Mesenchymal stem cell (in vitro differentiated cells and primary cell): ENCODE measurements around the gene NFKB1.
A peak's percentile ranks its signal among the peaks of the same experiment; 100 is the strongest.

ENCODE experiments used
- DNase-seq: peaks from one replicate; pipeline ENCODE4 v3.0.0-alpha.2; 2013
- H2AFZ ChIP-seq: one replicate; pipeline ENCODE4 v1.6.1; 2013; ENCODE audit warnings: low read depth, mild to moderate bottlenecking, control low read depth, inconsistent platforms, low read length, moderate library complexity
- H2AK5ac ChIP-seq: 2 replicates; pipeline ENCODE4 v1.6.1; 2013; ENCODE audit warnings: low read length, moderate library complexity, mild to moderate bottlenecking, inconsistent platforms; ENCODE audit not compliant: severe bottlenecking
- H2BK120ac ChIP-seq: one replicate; pipeline ENCODE4 v1.6.1; 2013; ENCODE audit warnings: low read depth, mild to moderate bottlenecking, inconsistent platforms, low read length, moderate library complexity
- H2BK12ac ChIP-seq, 2 experiments: one replicate each; pipeline ENCODE4 v1.6.1; 2013; ENCODE audit warnings: inconsistent platforms in 2 of 2, low read length in 2 of 2, mild to moderate bottlenecking in 2 of 2, moderate library complexity in 2 of 2, control low read depth in 1 of 2
- H2BK15ac ChIP-seq: one replicate; pipeline ENCODE4 v1.6.1; 2013; ENCODE audit warnings: mild to moderate bottlenecking, low read depth, inconsistent platforms; ENCODE audit not compliant: poor library complexity, severe bottlenecking
- H2BK5ac ChIP-seq: 2 replicates; pipeline ENCODE4 v1.6.1; 2013; ENCODE audit warnings: low read depth, mild to moderate bottlenecking, low read length, control low read depth, inconsistent platforms; ENCODE audit not compliant: poor library complexity, severe bottlenecking
- H3K14ac ChIP-seq, 2 experiments: one replicate each; pipeline ENCODE4 v1.6.1; 2013; ENCODE audit warnings: inconsistent platforms in 2 of 2, low read length in 2 of 2, control low read depth in 1 of 2, mild to moderate bottlenecking in 1 of 2, moderate library complexity in 1 of 2
- H3K18ac ChIP-seq, 2 experiments: one replicate each; pipeline ENCODE4 v1.6.1; 2013; ENCODE audit warnings: inconsistent platforms in 2 of 2, low read length in 2 of 2, control low read depth in 1 of 2, low read depth in 1 of 2, mild to moderate bottlenecking in 1 of 2
- H3K23ac ChIP-seq, 2 experiments: one replicate each; pipeline ENCODE4 v1.6.1; 2013; ENCODE audit warnings: inconsistent platforms in 2 of 2, low read length in 2 of 2, mild to moderate bottlenecking in 2 of 2, moderate library complexity in 2 of 2, control low read depth in 1 of 2
- H3K27ac ChIP-seq: 2 replicates; pipeline ENCODE4 v1.5.1; 2013; ENCODE audit warnings: mild to moderate bottlenecking, moderate library complexity, low read length, control low read depth, inconsistent platforms; ENCODE audit not compliant: poor library complexity, severe bottlenecking
- H3K27me3 ChIP-seq, 2 experiments: 2 replicates each; pipeline versions ENCODE4 v1.6.1 to v1.7.0; 2013; ENCODE audit warnings: low read length in 2 of 2, mild to moderate bottlenecking in 2 of 2, moderate library complexity in 2 of 2, control low read depth in 1 of 2, inconsistent platforms in 1 of 2; ENCODE audit not compliant: control insufficient read depth in 1 of 2, insufficient read depth in 1 of 2
- H3K36me3 ChIP-seq, 2 experiments: 2 replicates each; pipeline versions ENCODE4 v1.6.1 to v1.7.0; 2013; ENCODE audit warnings: low read length in 2 of 2, control low read depth in 1 of 2, inconsistent platforms in 1 of 2, low read depth in 1 of 2, mild to moderate bottlenecking in 1 of 2; ENCODE audit not compliant: insufficient read depth in 2 of 2, control insufficient read depth in 1 of 2
- H3K4ac ChIP-seq, 2 experiments: one replicate each; pipeline ENCODE4 v1.6.1; 2013; ENCODE audit warnings: inconsistent platforms in 2 of 2, low read length in 2 of 2, mild to moderate bottlenecking in 2 of 2, moderate library complexity in 2 of 2, control low read depth in 1 of 2, low read depth in 1 of 2
- H3K4me1 ChIP-seq: 2 replicates; pipeline ENCODE4 v1.6.1; 2013; ENCODE audit warnings: low read depth, low read length, control low read depth; ENCODE audit not compliant: control insufficient read depth, insufficient read depth
- H3K4me2 ChIP-seq: 2 replicates; pipeline ENCODE4 v1.6.1; 2013; ENCODE audit warnings: low read length, mild to moderate bottlenecking, inconsistent platforms; ENCODE audit not compliant: poor library complexity, severe bottlenecking
- H3K4me3 ChIP-seq, 2 experiments: 2 replicates each; pipeline versions ENCODE4 v1.5.1 to v1.7.0; 2013; ENCODE audit warnings: low read length in 2 of 2, mild to moderate bottlenecking in 2 of 2, control low read depth in 1 of 2, low read depth in 1 of 2; ENCODE audit not compliant: insufficient read depth in 1 of 2
- H3K79me1 ChIP-seq: replicated peaks from 2 replicates; pipeline ENCODE4 v1.6.1; 2013; ENCODE audit warnings: mild to moderate bottlenecking, control low read depth, low read length, inconsistent platforms; ENCODE audit not compliant: poor library complexity, severe bottlenecking
- H3K9ac ChIP-seq: 2 replicates; pipeline ENCODE4 v1.7.0; 2013; ENCODE audit warnings: mild to moderate bottlenecking, low read length, moderate library complexity
- H3K9me3 ChIP-seq: 2 replicates; pipeline ENCODE4 v1.7.0; 2013; ENCODE audit warnings: mild to moderate bottlenecking, low read length; ENCODE audit not compliant: control insufficient read depth
- H4K8ac ChIP-seq: one replicate; pipeline ENCODE4 v1.6.1; 2013; ENCODE audit warnings: inconsistent platforms, mild to moderate bottlenecking, low read length, moderate library complexity
- H4K91ac ChIP-seq: one replicate; pipeline ENCODE4 v1.6.1; 2013; ENCODE audit warnings: mild to moderate bottlenecking, low read length, inconsistent platforms
- WGBS: methylation state at CpG from one replicate; pipeline ENCODE4 v1.1.7; 2013; ENCODE audit warnings: mixed read lengths; 5-methylcytosine and 5-hydroxymethylcytosine counted together

NFKB1 gene

DNA sequence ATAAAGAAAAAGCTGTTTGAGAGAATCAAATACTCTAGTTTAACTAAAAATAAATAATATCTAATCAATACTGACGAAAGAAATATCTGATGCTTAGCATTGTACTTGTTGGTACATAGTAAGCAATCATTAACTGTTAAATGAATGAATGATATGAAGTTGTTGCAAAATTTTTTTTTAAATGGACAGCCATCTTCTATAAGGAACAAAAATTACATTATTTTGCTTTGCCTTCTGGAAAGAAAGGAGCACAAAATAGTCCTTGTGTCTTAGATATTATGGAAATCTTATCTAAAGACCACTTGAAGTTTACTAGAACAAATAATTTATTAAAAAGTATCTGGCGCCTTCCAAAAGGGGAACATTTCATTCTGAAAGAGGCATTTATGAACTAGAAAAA lies 4.5 kb downstream of the NFKB1 start:
- H2AFZ ChIP-seq: no peak overlapping the region
- no peak overlapping the region for H3K4ac ChIP-seq
- no peak overlapping the region for H2AK5ac ChIP-seq
- H3K9ac ChIP-seq: no peak overlapping the region
- H2BK15ac ChIP-seq: no peak overlapping the region
- 90% methylated on average over 1 of the region's 2 CpGs for WGBS
- H4K8ac ChIP-seq: no peak overlapping the region
- no peaks in the 10 kb centered on the region for H3K36me3 ChIP-seq
- no peak overlapping the region for H2BK5ac ChIP-seq
- no peak overlapping the region for H3K27ac ChIP-seq
- no peak for DNase-seq
- no peak overlapping the region for H3K4me2 ChIP-seq
- H3K79me1 ChIP-seq: peaks cover 10% of the 10 kb centered on the region
- no peak overlapping the region for H4K91ac ChIP-seq
- no peaks in the 10 kb centered on the region for H3K27me3 ChIP-seq
- H3K4me3 ChIP-seq: no peak overlapping the region
- no peak overlapping the region for H2BK120ac ChIP-seq
- no peak overlapping the region for H3K23ac ChIP-seq
- H3K14ac ChIP-seq: no peak overlapping the region
- H3K18ac ChIP-seq: no peak overlapping the region
- H2BK12ac ChIP-seq: no peak overlapping the region
- no peaks in the 10 kb centered on the region for H3K9me3 ChIP-seq
- peaks cover under 1% of the 10 kb centered on the region for H3K4me1 ChIP-seq

DNA sequence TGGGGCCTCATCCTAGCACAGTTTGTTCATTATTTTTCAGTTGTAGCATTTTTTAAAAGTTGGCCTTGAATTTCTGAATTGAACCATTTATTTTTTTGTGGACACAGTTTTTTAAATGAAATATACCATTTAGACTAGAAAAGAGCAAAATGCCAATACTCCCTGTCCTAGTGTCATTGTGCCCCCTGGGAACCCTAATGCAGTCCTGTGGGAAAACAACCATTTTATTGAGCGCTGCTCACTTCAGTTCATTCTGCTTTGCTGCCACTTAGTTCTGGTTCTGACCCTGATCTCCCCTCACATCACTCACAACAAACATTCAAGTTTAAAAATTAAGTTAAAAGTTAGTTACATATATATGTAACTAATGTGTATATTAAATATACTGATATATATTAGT lies 5.4 kb downstream of the NFKB1 start:
- Histone ChIP-seq H2AK5ac (no peak overlapping the region), H3K27ac (no peak overlapping the region), H3K4ac (no peak overlapping the region), H4K91ac (no peak overlapping the region), H3K36me3 (no peaks in the 10 kb centered on the region), H3K14ac (no peak overlapping the region), H3K9ac (peak overlapping the region; percentile 47), H2BK5ac (no peak overlapping the region), H3K9me3 (no peaks in the 10 kb centered on the region), H2AFZ (no peak overlapping the region), H2BK12ac (no peak overlapping the region), H3K23ac (no peak overlapping the region), H3K79me1 (peaks cover 10% of the 10 kb centered on the region), H4K8ac (no peak overlapping the region), H2BK120ac (no peak overlapping the region), H3K27me3 (no peaks in the 10 kb centered on the region), H3K18ac (no peak overlapping the region), H3K4me2 (no peak overlapping the region), H2BK15ac (no peak overlapping the region), H3K4me1 (no peaks in the 10 kb centered on the region), H3K4me3 (no peak overlapping the region)
- DNase-seq: no peak
- 92% methylated on average over 1 of the region's 1 CpG for WGBS

GRCh38 chr4:102511830-102512605 lies 10.9 kb downstream of the NFKB1 start:
- no peak overlapping the region for H4K8ac ChIP-seq
- no peak overlapping the region for H2BK15ac ChIP-seq
- no peak overlapping the region for H3K4me2 ChIP-seq
- no peak overlapping the region for H3K4me3 ChIP-seq
- no peak overlapping the region for H2AK5ac ChIP-seq
- no peaks in the 10 kb centered on the region for H3K9me3 ChIP-seq
- H3K18ac ChIP-seq: no peak overlapping the region
- no peak overlapping the region for H3K23ac ChIP-seq
- no peak overlapping the region for H2AFZ ChIP-seq
- no peak overlapping the region for H2BK120ac ChIP-seq
- no peak overlapping the region for H4K91ac ChIP-seq
- no peak overlapping the region for H2BK12ac ChIP-seq
- no peak overlapping the region for H3K27ac ChIP-seq
- H2BK5ac ChIP-seq: no peak overlapping the region
- no peaks in the 10 kb centered on the region for H3K36me3 ChIP-seq
- DNase-seq: no peak
- peaks cover 17% of the 10 kb centered on the region for H3K79me1 ChIP-seq
- WGBS: 93% methylated on average over 5 of the region's 5 CpGs
- no peak overlapping the region for H3K4ac ChIP-seq
- H3K27me3 ChIP-seq: no peaks in the 10 kb centered on the region
- H3K14ac ChIP-seq: no peak overlapping the region
- H3K9ac ChIP-seq: no peak overlapping the region
- no peaks in the 10 kb centered on the region for H3K4me1 ChIP-seq

DNA sequence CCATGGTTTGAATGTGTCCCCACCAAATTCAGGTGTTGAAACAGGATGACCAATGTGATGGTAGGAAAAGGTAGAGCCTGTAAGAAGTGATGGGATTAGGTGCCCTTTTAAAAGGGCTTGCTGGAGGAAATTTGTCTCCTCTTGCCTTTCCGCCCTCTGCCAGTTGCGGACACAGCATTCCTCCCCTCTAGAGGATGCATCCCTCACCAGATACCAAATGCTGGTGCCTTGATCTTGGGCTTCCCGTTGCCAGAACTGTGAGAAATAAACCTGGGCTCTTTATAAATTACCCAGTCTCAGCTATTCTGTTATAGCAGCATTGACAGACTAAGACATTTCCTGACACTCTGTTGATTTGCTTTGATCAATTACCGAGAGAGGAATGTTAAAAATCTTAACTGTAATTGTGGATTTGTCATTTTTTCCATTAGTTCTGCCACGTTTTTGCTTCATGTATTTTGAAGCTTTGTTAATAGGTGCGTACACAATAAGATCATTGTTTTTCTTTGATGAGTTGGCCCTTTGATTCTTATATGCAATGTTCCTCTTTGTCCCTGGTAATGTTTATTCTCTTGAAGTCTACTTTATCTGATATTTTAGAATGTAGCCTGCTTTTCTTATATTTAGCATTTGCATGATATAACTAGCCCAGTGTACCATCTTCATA lies 13.3 kb downstream of the NFKB1 start:
- no peak overlapping the region for H2BK15ac ChIP-seq
- no peak overlapping the region for H3K27ac ChIP-seq
- H4K91ac ChIP-seq: no peak overlapping the region
- no peak overlapping the region for H2BK5ac ChIP-seq
- no peak overlapping the region for H3K9ac ChIP-seq
- H3K79me1 ChIP-seq: peaks cover 22% of the 10 kb centered on the region
- H3K9me3 ChIP-seq: no peaks in the 10 kb centered on the region
- H3K23ac ChIP-seq: no peak overlapping the region
- no peaks in the 10 kb centered on the region for H3K4me1 ChIP-seq
- no peak overlapping the region for H3K18ac ChIP-seq
- WGBS: 90% methylated on average over 6 of the region's 6 CpGs
- H3K27me3 ChIP-seq: no peaks in the 10 kb centered on the region
- H3K36me3 ChIP-seq: no peaks in the 10 kb centered on the region
- H3K4me3 ChIP-seq: no peak overlapping the region
- no peak overlapping the region for H4K8ac ChIP-seq
- H3K14ac ChIP-seq: no peak overlapping the region
- H2BK120ac ChIP-seq: no peak overlapping the region
- no peak overlapping the region for H2AFZ ChIP-seq
- DNase-seq: no peak
- H2BK12ac ChIP-seq: no peak overlapping the region
- no peak overlapping the region for H2AK5ac ChIP-seq
- H3K4me2 ChIP-seq: no peak overlapping the region
- H3K4ac ChIP-seq: no peak overlapping the region
